HG02610 (cell line): ENCODE results near the gene IMPG2.

Experiments
- ATAC-seq: cut with Tn5 transposase; IDR thresholded peaks from one replicate; pipeline ENCODE4 v1.9.1; 2021; ENCODE audit warnings: mild to moderate bottlenecking, moderate library complexity; ENCODE audit not compliant: unreplicated experiment

IMPG2 gene

GRCh38 chr3:101189796-101190195, 130.6 kb downstream of the IMPG2 start:
- no peak for ATAC-seq

DNA sequence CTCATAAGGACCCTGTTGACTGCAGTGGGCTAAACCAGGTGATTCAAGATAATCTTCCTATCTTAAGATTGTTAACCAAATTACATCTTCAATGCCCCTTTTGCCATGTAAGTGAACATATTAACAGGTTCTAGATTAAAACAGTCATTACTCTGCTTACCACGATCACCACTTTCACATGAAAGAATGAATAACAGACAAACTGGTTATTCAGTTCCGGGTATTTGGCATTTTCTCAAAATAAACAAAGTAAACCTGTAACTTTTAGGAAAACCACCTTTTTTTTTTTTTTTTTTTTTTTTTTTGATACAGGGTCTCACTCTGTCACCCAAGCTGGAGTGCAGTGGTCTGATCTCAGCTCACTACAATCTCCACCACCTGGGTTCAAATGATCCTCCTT, 131.2 kb downstream of the IMPG2 start:
- ATAC-seq: no peak

- no peak for ATAC-seq
Measured at GRCh38 chr3:101185341-101185740, 135.0 kb downstream of the IMPG2 start.

GRCh38 chr3:101184111-101184510, 136.3 kb downstream of the IMPG2 start:
- no peak for ATAC-seq

GRCh38 chr3:101183151-101183550, 137.2 kb downstream of the IMPG2 start:
- no peak for ATAC-seq

GRCh38 chr3:101182734-101183133, 137.6 kb downstream of the IMPG2 start:
- ATAC-seq: no peak

- ATAC-seq: no peak
Measured at GRCh38 chr3:101181801-101182200, 138.6 kb downstream of the IMPG2 start.

DNA sequence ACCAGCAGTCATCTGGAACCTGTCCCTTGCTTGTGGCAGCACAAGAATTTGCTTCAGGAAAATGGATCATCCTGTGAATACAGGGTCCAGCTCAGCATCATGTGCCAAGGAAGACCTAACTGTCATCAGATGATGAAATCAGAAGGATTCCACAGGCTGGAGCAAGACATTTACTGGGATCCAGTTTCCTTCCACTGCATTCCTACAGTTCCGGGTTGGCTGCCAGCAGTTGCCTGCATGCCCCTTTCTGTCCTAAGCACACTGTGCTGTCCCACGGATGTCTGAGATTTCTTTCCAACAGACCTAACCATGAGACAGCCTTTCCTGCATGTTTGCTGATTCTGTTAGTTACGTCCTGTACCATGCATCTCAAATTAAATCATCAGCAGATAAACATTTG, 140.7 kb downstream of the IMPG2 start:
- no peak for ATAC-seq

- ATAC-seq: no peak
Measured at GRCh38 chr3:101177577-101177976, 142.8 kb downstream of the IMPG2 start.
